DND-41 (cell line): ENCODE data around the gene LANCL3.

Experiments used
- CTCF ChIP-seq: IDR thresholded peaks from 2 replicates; pipeline ENCODE4 v1.5.1; 2012; ENCODE audit warnings: borderline replicate concordance, low read length, moderate library complexity, mild to moderate bottlenecking; ENCODE audit not compliant: poor library complexity, severe bottlenecking; ENCODE audit errors: extremely low read depth
- EZH2 ChIP-seq: IDR thresholded peaks from 3 replicates; pipeline ENCODE4 v1.6.1; 2012; ENCODE audit warnings: borderline replicate concordance, low read depth, mild to moderate bottlenecking, moderate library complexity, low read length, inconsistent platforms; ENCODE audit not compliant: severe bottlenecking

- TF ChIP-seq CTCF (no peak), EZH2 (no peak)
These were observed 108.4 kb downstream of the LANCL3 start for GRCh38 chrX:37679888-37680287.
